GM21576 (cell line): ENCODE measurements around the gene NRXN3.

Experiments used
- ATAC-seq: cut with Tn5 transposase; IDR thresholded peaks from one replicate; pipeline ENCODE4 v1.9.1; 2021; ENCODE audit warnings: mild to moderate bottlenecking, moderate library complexity; ENCODE audit not compliant: unreplicated experiment

NRXN3 gene

GRCh38 chr14:79878785-79879184 lies 1708.6 kb downstream of the NRXN3 start:
- no peak for ATAC-seq

GRCh38 chr14:79881299-79881698 lies 1711.1 kb downstream of the NRXN3 start:
- no peak for ATAC-seq

DNA sequence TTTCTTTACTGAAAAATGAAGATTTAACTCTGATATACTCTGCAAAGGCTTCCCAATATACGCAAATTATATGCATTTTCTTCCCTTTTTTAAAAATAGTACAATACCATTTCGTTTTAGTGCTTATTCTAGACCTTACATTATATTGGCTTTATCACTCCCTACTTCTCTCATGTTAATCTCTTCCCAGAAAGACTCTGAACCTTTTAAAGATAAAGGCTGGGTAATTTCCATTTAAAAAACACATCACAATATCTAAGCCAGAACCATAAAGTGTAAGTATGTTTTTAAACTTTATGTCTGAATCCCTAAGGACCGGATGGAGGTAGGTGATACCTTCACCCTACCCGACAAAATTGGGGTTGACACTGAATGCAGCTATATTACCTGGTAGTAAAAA lies 1720.4 kb downstream of the NRXN3 start:
- ATAC-seq, result no peak

- no peak for ATAC-seq
Observed at GRCh38 chr14:79896009-79896408, 1725.8 kb downstream of the NRXN3 start.

- no peak for ATAC-seq
Observed at GRCh38 chr14:79899610-79900009, 1729.4 kb downstream of the NRXN3 start.

- ATAC-seq, result no peak
Observed at GRCh38 chr14:79904497-79904896, 1734.3 kb downstream of the NRXN3 start.

DNA sequence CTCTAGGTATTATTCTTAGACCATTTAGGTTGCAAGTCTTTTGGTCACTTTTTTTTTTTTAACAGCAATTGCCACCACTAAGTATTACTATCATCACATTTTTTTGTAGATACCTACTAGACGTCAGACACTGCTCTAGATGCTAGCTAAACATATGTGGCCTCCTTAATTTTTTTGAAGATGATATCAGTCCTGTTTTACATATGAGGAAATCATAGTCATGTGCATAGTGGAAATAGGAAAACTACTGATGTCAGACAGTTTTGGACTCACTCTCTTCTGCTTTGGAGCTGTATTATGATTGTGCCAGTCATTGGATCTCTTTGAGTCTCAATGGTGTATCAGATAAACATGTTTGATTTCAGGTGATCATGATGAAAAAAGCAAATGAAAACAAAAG lies 1736.8 kb downstream of the NRXN3 start:
- no peak for ATAC-seq

DNA sequence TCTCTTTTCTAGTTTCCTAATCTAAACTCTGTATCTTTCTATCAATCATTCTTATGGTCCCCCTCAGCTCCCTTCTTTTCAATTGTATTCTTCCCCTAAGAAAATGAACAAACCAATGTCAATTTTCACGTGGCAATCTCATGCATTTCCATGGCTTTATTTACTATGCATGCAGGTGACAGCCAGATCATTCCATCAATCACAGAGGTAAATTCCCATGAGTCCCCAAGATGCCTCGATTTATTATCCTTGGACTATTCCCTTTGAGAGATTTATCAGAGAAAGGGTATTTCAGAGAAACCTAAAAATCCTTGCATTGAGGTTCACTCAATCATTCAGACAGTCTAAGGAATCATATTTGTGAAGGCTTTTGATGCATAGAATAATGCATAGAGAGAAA lies 1739.9 kb downstream of the NRXN3 start:
- ATAC-seq, result no peak

DNA sequence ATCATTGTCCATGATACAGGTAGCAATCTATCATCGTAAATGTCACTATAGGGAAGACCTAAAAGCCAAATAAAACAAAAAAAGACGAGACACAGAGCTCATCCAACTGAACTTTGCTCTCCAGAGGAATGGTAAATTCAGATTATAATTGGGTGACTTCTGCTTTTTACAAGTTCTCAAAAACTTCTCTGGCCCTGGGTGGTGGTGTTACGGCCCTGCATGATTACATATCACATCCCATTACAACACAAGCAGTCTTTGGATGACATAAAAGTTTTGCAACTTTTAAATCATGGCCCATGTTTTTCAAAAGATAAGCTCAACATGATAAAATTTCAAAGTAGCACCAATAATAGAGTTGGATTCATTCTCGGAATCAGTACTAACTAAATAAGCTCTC lies 1741.6 kb downstream of the NRXN3 start:
- ATAC-seq, result no peak

- ATAC-seq, result no peak
Observed at GRCh38 chr14:79914595-79914994, 1744.4 kb downstream of the NRXN3 start.

- ATAC-seq, result no peak
Observed at GRCh38 chr14:79915406-79915805, 1745.2 kb downstream of the NRXN3 start.

DNA sequence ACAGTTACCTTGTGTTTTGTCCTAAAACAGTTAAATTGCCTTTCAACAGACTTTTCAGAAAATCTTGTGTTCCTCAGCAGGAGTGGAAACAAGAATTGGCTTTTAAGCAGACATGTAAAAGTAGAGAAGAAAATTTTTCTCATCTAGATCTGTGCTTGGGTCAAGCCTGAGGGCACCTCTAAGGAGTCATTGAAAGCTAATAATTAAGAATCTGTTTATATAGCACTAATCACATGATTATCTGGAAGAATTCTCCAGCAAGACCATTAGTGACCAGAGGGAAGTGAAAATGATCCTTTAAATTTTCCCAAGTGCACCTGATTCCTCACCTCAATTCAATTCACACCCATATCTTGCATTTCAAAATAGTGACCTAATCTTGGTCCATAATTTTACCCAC lies 1746.1 kb downstream of the NRXN3 start:
- no peak for ATAC-seq

DNA sequence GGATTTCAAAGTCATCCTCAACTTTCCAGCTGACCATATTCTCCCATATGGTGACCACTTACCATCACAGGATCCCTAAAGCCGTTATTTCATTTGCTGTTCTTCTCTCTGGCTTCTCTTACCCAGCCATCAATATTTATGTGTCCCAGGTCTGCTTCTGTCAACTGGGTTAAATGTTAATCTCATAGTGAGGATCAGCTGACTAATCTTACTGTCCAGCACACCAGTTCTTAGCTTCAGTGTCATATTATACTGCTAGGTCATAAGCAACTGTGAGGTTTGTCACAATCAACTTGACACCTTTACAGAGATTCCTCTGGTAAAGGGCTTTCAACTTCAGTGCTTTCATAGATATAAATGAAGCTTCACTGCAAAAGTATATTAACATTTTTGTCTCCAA lies 1746.7 kb downstream of the NRXN3 start:
- ATAC-seq, result no peak
